Neural cell (in vitro differentiated cells): ENCODE results near the gene CENPP. TPM values are rescaled to one million over a fixed set of nuclear protein-coding genes. Genes with fewer than 3 reads are reported as not detected.

Experiments
- H2AFZ ChIP-seq: fragments of 200-600, 300-800 bp; sonication (generic), shearing (Covaris generic); 2 replicates; pipeline ENCODE4 v1.6.0; 2014; ENCODE audit warnings: low read depth, mild to moderate bottlenecking, antibody characterized with exemption, low read length, moderate library complexity
- H3F3A ChIP-seq: fragments of 200-600 bp; shearing (Covaris generic); 2 replicates; pipeline ENCODE4 v1.6.1; 2016; ENCODE audit warnings: mild to moderate bottlenecking, moderate library complexity, mixed read lengths, antibody characterized with exemption, low read length; ENCODE audit not compliant: insufficient read depth, poor library complexity, severe bottlenecking
- H3K27ac ChIP-seq: fragments of 200-600, 300-800 bp; sonication (generic), shearing (Covaris generic); 2 replicates; pipeline ENCODE4 v1.5.1; 2014; ENCODE audit warnings: mild to moderate bottlenecking, low read length, moderate library complexity
- H3K27me3 ChIP-seq: fragments of 300-800, 200-600 bp; sonication (generic), shearing (Covaris generic); 2 replicates; pipeline ENCODE4 v1.6.0; 2014; ENCODE audit warnings: mild to moderate bottlenecking, low read depth, low read length, moderate library complexity; ENCODE audit not compliant: insufficient read depth
- H3K36me3 ChIP-seq: fragments of 300-800, 200-600 bp; sonication (generic), shearing (Covaris generic); 2 replicates; pipeline ENCODE4 v1.5.1; 2014; ENCODE audit warnings: mild to moderate bottlenecking, antibody characterized with exemption, low read length, moderate library complexity; ENCODE audit not compliant: insufficient read depth
- H3K4me2 ChIP-seq: fragments of 300-800, 200-600 bp; sonication (generic), shearing (Covaris generic); 2 replicates; pipeline ENCODE4 v1.6.0; 2014; ENCODE audit warnings: mild to moderate bottlenecking, low read length
- H3K4me3 ChIP-seq: fragments of 300-800, 200-600 bp; sonication (generic), shearing (Covaris generic); 2 replicates; pipeline ENCODE4 v1.5.1; 2014; ENCODE audit warnings: mild to moderate bottlenecking, low read length, moderate library complexity
- H3K79me2 ChIP-seq: fragments of 200-600 bp; shearing (Covaris generic); replicated peaks from 2 replicates; pipeline ENCODE4 v1.6.0; 2014; ENCODE audit warnings: mild to moderate bottlenecking, low read length, moderate library complexity; ENCODE audit not compliant: insufficient read depth
- H3K9ac ChIP-seq: fragments of 300-800, 200-600 bp; sonication (generic), shearing (Covaris generic); 2 replicates; pipeline ENCODE4 v1.6.1; 2016; ENCODE audit warnings: mild to moderate bottlenecking, low read length, mixed read lengths
- H3K9me2 ChIP-seq: fragments of 200-600 bp; shearing (Covaris generic); 2 replicates; pipeline ENCODE4 v1.6.1; 2016; ENCODE audit warnings: mild to moderate bottlenecking, low read length, mixed read lengths; ENCODE audit not compliant: insufficient read depth
- H3K9me3 ChIP-seq: fragments of 200-600, 300-800 bp; sonication (generic), shearing (Covaris generic); 2 replicates; pipeline ENCODE4 v1.6.1; 2016; ENCODE audit warnings: mild to moderate bottlenecking, mixed run types, low read length, moderate library complexity, mixed read lengths
- H4K20me1 ChIP-seq: fragments of 200-600 bp; shearing (Covaris generic); 2 replicates; pipeline ENCODE4 v1.6.1; 2016; ENCODE audit warnings: mild to moderate bottlenecking, mixed run types; ENCODE audit not compliant: insufficient read depth
- CTCF ChIP-seq: fragments of 450-650 bp; IDR thresholded peaks from 2 replicates; pipeline ENCODE4 v1.5.1; 2014; ENCODE audit warnings: antibody characterized with exemption, mild to moderate bottlenecking, moderate library complexity; ENCODE audit not compliant: poor library complexity, severe bottlenecking
- EP300 ChIP-seq: fragments of 450-650 bp; conservative IDR thresholded peaks from 2 replicates; pipeline ENCODE4 v1.6.1; 2014; ENCODE audit warnings: antibody characterized with exemption, mild to moderate bottlenecking, moderate library complexity; ENCODE audit not compliant: poor library complexity, severe bottlenecking
- EZH2 ChIP-seq: fragments of 200-600, 300-800 bp; shearing (Covaris generic), sonication (generic); IDR thresholded peaks from 2 replicates; pipeline ENCODE4 v1.6.1; 2014; ENCODE audit warnings: antibody characterized with exemption, low read length, borderline replicate concordance, mild to moderate bottlenecking; ENCODE audit not compliant: insufficient read depth, poor library complexity, severe bottlenecking
- MXI1 ChIP-seq: fragments of 450-650 bp; conservative IDR thresholded peaks from 2 replicates; pipeline ENCODE4 v1.6.1; 2014; ENCODE audit warnings: antibody characterized with exemption, mild to moderate bottlenecking; ENCODE audit not compliant: poor library complexity, severe bottlenecking
- POLR2AphosphoS5 ChIP-seq: IDR thresholded peaks from 2 replicates; pipeline ENCODE4 v1.6.1; 2012
- RAD21 ChIP-seq: fragments of 450-650 bp; conservative IDR thresholded peaks from 2 replicates; pipeline ENCODE4 v1.6.1; 2014; ENCODE audit warnings: antibody characterized with exemption, mild to moderate bottlenecking, moderate library complexity
- REST ChIP-seq: IDR thresholded peaks from 2 replicates; pipeline ENCODE4 v1.6.1; 2012; ENCODE audit warnings: borderline replicate concordance
- SMC3 ChIP-seq: fragments of 450-650 bp; conservative IDR thresholded peaks from 2 replicates; pipeline ENCODE4 v1.6.1; 2014; ENCODE audit warnings: antibody characterized with exemption, mild to moderate bottlenecking, moderate library complexity; ENCODE audit not compliant: poor library complexity
- TAF1 ChIP-seq: IDR thresholded peaks from 2 replicates; pipeline ENCODE4 v1.6.1; 2012; ENCODE audit warnings: low read depth
- polyA plus RNA-seq: library from polyadenylated mRNA; depleted of rRNA; stranded (reverse); fragments of >200 nt; gene quantifications from 2 replicates; pipeline ENCODE4 v1.2.3, GENCODE V29; 2014

CENPP gene
- polyA plus RNA-seq, 1 donor from 2014 or later = 5.0 TPM

DNA sequence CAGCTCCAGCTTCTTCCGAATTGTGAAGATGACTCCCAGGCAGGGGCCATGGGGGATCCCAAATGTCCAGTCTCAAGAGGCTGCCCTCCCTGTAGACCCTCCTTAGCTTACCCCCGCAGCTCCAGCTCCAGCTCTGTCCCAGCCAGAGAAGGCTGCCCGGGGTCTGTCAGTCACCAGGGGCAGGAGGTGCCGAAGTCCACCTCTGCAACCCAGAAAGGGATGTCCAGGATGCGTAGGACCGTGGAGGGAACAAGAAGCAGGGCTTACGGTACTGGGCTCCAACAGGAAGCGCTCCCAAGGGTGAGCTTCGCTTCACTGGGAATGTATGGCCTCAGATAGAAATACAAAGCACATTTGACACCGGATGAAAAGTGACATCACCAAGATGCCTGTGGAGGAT, 338.2 kb downstream of the CENPP start:
- no peak overlapping the region for H3K27ac ChIP-seq
- no peak overlapping the region for H3K4me2 ChIP-seq
- H4K20me1 ChIP-seq = no peaks in the 10 kb centered on the region
- peaks cover 21% of the 10 kb centered on the region for H3K79me2 ChIP-seq
- H3K9me2 ChIP-seq = no peaks in the 10 kb centered on the region
- H3F3A ChIP-seq = no peaks in the 10 kb centered on the region
- H3K27me3 ChIP-seq = no peaks in the 10 kb centered on the region
- H3K36me3 ChIP-seq = no peaks in the 10 kb centered on the region
- H3K4me3 ChIP-seq = no peak overlapping the region
- no peaks in the 10 kb centered on the region for H3K9me3 ChIP-seq
- H3K9ac ChIP-seq = no peak overlapping the region
- no peak for TF ChIP-seq RAD21
- TF ChIP-seq TAF1 = no peak
- TF ChIP-seq SMC3 = no peak
- no peak for TF ChIP-seq POLR2AphosphoS5
- no peak for TF ChIP-seq MXI1
- no peak for TF ChIP-seq REST
- no peak for TF ChIP-seq EP300
- no peak for TF ChIP-seq CTCF
- H2AFZ ChIP-seq = no peak overlapping the region

DNA sequence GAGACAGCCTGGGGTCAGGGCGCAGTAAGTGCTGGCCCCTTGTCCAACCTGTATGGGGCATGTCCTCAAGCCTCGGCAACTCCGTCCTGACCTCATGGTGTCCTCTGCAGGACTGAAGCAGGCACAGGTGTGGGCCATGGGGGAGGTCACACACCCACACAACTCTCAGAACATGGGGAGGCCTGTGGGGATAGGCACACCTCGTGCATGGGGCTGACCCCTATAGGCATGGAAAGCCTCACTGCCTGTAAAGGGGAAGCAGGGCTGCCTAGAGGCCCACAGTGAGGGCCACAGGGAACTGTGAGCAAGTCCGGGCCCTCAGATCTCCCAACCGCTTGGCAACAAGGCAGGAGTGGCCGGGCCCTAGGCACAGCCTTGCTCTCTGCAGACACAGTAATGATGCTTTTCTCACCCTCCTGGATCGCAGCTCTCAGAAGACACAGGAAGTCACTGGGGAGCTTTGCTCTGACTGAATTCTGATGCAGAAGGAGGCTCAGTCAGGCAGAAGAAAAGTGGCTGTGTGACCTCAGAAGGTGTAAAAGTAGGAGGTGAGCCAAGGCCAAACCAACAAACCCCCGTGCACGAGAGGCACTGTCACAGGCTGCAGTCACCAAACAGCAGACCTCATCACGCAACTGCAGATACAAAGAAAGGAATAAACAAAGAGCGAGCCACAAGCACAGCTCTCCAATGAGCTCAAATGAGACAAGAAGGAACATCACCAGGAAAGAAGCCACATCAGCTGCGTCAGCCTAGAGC, 338.8 kb downstream of the CENPP start:
- Histone ChIP-seq H3K4me2 (no peak overlapping the region), H2AFZ (no peak overlapping the region), H3K9me3 (no peaks in the 10 kb centered on the region), H3K27me3 (no peaks in the 10 kb centered on the region), H3K27ac (no peak overlapping the region), H3K9me2 (no peaks in the 10 kb centered on the region), H3K4me3 (no peak overlapping the region), H3F3A (no peaks in the 10 kb centered on the region), H3K36me3 (no peaks in the 10 kb centered on the region), H4K20me1 (no peaks in the 10 kb centered on the region), H3K79me2 (peaks cover 22% of the 10 kb centered on the region), H3K9ac (no peak overlapping the region)
- no peak for TF ChIP-seq REST
- TF ChIP-seq TAF1 = no peak
- TF ChIP-seq EZH2 = no peak
- TF ChIP-seq SMC3 = no peak
- no peak for TF ChIP-seq MXI1
- no peak for TF ChIP-seq CTCF
- no peak for TF ChIP-seq POLR2AphosphoS5
- no peak for TF ChIP-seq RAD21
- TF ChIP-seq EP300 = no peak
